SU-DHL-6 (cell line): Measurements from ENCODE around the gene FARSB.

Source experiments
- CTCF ChIP-seq: fragments of 200-600 bp; sonication (generic); IDR thresholded peaks from one replicate; pipeline ENCODE4 v1.5.1; 2017; ENCODE audit warnings: antibody characterized with exemption, mild to moderate bottlenecking, low read length, moderate library complexity; ENCODE audit not compliant: insufficient read depth, poor library complexity, severe bottlenecking
- EZH2phosphoT487 ChIP-seq: fragments of 200-600 bp; sonication (generic), shearing (Covaris generic); conservative IDR thresholded peaks from 2 replicates; pipeline ENCODE4 v1.6.1; 2018; ENCODE audit warnings: mild to moderate bottlenecking, antibody characterized with exemption, low read length, moderate library complexity, mixed read lengths

GRCh38 chr2:222526480-222527277, 129.2 kb downstream of the FARSB start:
- no peak for TF ChIP-seq CTCF
- no peak for TF ChIP-seq EZH2phosphoT487
